Kidney tubule cell (primary cell): Measurements from ENCODE around the gene COA6.

Experiments
- DNase-seq: peaks from one replicate; pipeline ENCODE4 v3.0.0-alpha.2; 2018; ENCODE audit warnings: low spot score

COA6 gene, protein sequence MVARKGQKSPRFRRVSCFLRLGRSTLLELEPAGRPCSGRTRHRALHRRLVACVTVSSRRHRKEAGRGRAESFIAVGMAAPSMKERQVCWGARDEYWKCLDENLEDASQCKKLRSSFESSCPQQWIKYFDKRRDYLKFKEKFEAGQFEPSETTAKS

DNA sequence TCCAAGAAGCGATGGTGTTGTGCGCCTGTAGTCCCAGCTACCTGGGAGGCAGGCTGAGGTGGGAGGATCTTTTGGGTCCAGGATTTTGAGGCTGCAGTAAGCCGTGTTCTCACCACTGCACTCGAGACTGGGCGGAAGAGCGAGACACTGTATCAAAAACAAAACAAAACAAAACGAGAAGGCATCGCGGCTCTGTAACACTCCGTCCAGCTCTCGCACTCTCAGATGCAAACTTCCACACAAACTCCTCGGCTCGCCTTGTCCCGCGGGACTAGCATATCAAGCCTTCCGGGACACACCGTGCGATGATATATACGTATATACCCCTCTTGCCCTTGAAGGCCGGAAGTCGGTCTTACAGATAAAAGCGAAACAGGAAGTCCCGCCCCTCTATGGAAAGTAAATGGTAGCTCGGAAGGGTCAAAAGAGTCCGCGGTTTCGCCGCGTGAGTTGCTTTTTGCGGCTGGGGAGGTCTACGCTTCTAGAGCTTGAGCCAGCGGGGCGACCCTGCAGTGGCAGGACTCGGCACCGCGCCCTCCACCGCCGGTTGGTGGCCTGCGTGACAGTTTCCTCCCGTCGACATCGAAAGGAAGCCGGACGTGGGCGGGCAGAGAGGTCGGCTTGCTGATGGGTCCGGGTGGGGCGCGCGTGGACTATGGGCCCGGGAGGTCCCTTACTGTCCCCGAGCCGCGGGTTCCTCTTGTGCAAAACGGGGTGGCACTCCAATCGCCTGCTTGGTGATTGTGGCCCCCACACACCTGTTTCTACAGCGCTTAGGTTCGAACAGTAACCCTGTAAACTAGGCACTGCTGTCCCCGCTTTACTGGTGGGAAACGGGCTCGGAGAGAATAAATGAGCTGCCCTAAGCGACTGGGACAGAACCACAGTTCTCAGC lies at the start of gene COA6:
Gene COA6, plus strand, starts transcription at position 393 of the 895 bp plus-strand sequence. Its CDS starts 11 bp downstream, at position 404.
- peak; percentile 97 for DNase-seq

DNA sequence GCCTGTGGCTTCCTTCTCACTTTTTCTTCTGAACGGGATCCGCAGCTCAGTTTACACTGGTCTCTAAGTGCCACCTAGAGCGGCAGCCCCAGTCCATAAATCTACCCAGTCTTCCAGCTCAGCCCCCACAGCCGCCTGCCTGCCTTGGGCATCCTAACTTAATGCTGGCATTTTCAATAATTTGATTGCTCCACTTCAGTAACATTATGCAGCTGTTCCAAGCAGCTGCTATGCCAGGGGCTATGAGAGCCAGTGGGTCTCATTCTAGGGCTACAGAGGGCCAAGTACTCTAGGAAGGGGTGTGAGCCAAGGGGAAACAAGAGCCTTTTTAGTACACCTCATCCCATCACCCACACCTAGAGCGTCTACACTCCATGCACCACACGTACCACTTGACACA lies 48.4 kb upstream of the COA6 start:
- no peak for DNase-seq

DNA sequence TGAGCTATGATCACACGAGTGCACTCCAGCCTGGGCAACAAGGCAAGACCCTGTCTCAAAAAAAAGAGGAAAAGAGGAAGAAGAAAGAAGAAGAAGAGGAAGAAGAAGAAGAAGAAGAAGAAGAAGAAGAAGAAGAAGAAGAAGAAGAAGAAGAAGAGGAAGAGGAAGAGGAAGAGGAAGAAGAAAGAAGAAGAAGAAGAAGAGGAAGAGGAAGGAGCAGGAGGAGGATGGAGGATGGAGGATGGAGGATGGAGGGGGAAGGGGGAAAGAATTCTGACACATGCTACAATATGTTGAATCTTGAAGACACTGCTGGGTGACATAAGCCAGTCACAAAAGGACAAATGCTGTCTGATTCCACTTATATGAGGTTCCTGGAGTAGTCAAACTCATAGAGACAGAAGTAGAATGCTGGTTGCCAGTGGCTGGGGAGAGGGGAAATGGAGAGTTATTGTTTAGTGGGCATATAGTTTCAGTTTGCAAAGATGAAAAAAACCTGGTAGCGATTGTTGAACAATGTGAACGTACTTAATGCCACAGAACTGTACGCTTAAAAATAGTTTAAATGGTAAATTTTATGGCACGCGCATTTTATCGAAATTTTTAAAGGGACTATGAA lies 47.3 kb upstream of the COA6 start:
- no peak for DNase-seq

DNA sequence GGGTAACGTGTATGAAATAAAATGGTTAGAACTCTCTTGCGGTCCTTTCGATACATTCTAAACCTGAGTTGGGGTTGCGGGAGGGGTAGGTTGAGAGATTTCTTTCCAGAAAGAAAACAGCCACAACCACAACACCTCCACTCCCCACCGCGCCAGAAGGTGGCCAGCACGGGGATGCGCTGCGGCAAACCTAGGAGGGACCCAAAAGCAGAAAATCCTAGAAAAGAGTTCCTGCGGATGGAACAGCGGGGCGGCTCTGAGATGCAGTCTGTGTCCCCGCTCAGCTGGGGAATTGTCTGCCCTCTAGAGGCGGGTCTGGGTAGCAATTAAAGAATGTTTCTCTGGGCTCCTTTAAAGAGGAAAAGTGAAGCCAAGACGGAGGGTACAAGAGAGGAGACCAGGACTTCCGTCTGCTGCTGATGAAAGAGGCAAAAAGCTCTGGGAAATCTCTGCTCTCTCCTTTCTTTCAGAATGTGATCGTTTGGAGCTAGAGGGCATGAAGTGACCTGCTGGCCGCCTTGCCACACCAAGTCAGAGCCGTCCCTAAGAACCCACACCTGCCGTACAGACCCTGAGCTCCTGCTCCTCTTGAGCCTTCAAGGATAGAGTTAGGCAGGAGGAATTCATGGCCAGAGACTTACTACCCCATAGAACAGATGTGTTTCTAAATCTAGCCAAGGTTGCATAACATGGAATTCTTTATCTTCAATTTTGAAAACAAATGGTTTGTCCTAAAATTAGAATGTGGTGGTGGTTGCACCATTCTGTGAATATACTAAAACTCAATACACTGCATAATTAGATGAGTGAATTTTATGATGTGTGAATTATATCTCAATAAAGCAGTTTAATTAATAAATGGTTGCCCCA lies 46.5 kb upstream of the COA6 start:
- peak; percentile 59 for DNase-seq

- no peak for DNase-seq
Measured at GRCh38 chr1:234327577-234328164, 45.6 kb upstream of the COA6 start.

DNA sequence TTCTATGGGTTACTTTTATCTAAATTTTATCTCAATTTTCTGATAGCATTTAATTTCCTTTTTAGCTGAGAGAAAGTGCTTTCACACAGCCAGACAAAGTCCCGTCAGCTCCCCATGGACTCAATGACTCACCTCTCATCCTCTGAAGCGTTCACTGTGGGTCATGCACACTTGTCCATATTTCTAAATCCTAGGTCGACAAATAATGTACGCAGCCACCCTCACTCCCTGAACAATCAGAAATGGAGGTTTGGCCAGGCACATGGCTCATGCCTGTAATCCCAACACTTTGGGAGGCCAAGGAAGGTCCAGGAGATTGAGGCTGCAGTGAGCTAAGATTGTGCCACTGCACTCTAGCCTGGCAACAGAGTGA lies 42.4 kb upstream of the COA6 start:
- DNase-seq: no peak

- no peak for DNase-seq
Measured at GRCh38 chr1:234331507-234331906, 41.7 kb upstream of the COA6 start.

GRCh38 chr1:234336359-234336758 lies 36.9 kb upstream of the COA6 start:
- DNase-seq: no peak

- DNase-seq: no peak
Measured at GRCh38 chr1:234337233-234337632, 36.0 kb upstream of the COA6 start.

- DNase-seq: no peak
Measured at GRCh38 chr1:234340528-234340927, 32.7 kb upstream of the COA6 start.

DNA sequence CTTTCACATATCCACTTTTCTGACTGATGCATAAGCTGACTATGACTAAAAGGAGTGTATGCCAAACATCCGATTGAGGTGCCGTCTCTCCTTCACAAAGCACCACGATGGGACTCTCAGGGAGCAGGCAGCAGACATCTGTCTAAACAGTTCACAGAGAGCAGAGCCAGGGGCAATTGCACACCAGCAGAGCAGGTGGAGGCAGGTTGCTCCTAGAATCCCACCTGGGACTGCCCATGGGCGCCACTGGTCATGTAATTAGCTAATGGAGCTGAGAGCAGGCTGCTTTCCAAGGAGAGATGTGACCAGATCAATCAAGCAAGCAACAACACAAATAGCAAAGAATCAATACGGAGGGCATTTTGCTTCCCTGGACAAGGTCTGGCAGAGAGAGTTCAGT lies 30.5 kb upstream of the COA6 start:
- DNase-seq: no peak

DNA sequence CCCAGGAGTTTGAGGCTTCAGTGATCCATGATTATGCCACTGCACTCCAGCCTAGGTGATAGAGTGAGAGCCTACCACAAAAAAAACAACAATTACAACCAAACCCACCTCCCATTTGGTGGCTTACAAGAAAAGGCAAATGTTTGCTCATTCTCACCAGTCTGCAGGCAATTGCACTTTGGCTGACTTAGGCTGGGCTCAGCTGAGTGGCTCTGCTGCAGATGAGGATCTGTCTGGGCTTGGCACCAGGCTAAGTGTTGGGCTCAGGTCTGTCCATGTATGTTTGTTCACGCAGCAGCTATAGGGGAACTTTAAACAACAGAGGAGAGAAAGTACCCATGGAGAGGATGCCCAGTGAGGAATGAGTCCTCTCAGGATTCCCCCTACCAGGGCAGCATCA lies 28.0 kb upstream of the COA6 start:
- no peak for DNase-seq

DNA sequence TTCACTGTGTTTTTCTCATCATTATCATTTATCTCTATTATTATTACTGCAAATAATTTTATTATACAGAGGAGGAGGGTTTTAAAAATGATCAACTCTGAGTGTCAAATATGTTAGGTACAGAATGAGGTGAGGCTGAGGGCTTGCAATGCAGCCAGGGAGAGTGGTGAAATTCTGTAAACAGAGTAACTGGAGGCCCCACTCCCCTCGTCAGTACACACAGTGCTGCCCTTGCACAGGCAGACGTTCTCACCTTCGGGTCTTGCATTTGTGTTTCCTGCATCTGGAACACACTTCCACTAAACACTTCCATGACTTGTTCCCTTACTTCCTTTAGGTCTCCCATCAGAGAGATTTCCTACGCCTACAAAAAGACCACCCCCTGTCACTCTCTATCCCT lies 24.3 kb upstream of the COA6 start:
- DNase-seq: no peak

DNA sequence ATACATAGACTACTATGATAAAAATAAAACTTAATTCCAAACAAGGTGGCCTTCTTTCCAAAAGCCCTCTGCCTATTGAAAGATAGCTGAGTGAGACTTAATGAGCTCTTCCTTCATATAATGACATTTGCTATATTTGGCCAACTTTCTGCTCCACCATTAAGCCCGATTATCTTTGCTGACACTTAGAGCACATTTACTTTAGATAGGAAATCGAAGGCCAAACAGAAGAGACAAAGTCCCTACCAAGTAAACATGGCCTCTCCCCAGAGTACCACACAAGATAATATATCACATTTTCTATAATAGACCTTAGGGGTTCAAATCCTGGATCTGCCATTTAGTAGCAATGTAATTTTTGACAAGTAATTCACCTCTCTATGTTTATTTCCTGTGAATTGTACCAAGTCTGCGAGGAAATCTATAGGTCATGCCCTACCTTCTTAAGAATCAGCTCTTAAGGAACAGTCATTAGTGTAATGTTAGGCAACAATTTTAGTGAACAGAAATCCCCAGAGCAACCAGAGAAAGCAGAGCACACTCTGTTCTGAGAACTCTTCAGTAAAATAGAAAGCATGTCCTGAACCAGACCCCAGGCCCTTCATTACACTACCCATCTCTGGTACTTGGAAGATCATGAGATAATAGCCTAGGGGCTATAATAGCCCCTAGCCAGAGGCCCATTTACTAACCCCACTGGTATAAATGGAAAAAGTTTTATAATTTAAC lies 17.3 kb upstream of the COA6 start:
- no peak for DNase-seq

DNA sequence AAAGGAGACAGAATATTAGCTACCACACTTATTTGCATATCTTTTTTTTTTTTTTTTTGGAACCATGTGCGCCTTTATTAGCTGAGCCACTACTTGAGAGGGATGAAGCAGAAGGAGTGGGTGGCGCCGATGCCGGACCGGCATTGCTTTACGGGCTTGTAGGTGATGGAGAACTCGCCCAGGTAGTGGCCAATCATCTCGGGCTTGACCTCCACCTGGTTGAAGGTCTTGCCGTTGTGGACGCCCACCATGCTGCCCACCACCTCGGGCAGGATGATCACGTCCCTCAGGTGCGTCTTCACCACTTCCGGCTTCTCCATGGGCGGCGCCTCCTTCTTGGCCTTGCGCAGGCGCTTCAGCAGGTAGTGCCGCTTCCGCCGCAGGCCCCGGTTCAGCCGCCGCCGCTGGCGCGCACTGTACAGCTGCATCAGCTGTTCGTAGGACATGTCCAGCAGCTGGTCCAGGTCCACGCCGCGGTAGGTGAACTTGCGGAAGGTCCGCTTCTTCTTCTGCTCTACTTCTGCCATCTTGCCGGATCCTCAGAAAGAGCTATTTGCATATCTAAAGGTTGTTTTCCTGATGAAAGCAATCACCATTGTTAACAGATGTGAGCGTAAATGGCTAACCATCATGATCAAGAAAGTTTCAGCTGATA lies 16.5 kb upstream of the COA6 start:
- peak; percentile 48 for DNase-seq

DNA sequence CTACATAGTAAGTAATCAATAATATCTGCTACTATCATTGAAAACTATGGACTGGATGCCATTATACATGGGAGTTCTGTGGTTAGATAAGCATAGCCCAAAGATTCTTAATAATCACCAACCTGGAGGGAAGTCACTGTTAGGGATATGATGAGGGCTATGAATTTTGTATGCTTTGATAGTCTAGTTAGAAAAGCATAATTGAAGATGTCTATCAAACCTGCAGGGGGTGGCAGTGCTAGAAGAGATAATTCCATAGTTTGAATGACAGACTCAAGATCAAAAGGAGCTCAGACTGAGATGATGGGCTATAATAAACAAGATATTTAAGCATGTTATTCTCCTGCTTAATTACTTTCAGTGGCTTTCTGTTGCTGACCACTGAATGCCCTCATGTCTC lies 15.4 kb upstream of the COA6 start:
- no peak for DNase-seq

- no peak for DNase-seq
Measured at GRCh38 chr1:234361102-234361603, 12.1 kb upstream of the COA6 start.

- DNase-seq: no peak
Measured at GRCh38 chr1:234362558-234362957, 10.7 kb upstream of the COA6 start.

- no peak for DNase-seq
Measured at GRCh38 chr1:234368320-234369032, 4.8 kb upstream of the COA6 start.

DNA sequence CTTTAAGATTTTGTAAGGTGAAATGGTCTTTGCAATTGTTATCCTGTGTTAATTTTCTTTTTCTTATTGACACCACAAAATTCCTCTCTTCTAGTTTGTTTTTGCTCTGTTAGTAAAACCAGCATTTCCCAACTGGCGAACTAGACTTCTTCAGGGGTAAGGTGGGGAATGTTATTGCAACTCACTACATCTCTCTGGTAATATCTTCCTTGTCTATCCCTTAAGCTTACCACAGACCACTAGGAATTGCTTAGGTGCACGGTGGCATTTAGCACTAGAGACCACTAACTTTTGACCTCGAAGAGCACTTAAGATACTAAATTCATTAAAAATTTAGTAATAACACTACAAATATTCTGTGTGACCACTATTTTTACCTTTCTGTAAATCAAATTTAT lies 4.2 kb upstream of the COA6 start:
- DNase-seq: no peak
